SIG-M5 (cell line): ENCODE results near the gene DYNC2I2.
"Not testable (repeated sequence)": the region's sequence is repeated elsewhere in the genome, so short reads cannot be mapped to it uniquely, and the experiment has no call there.

ENCODE experiments used
- DNase-seq: peaks from one replicate; lab custom pipeline; 2025; lab: John Stamatoyannopoulos, UW

The DYNC2I2 gene

GRCh38 chr9:128615571-128615970 lies 41.1 kb downstream of the DYNC2I2 start:
- DNase-seq: no peak

- no peak for DNase-seq
Observed at GRCh38 chr9:128614728-128615127, 41.9 kb downstream of the DYNC2I2 start.

GRCh38 chr9:128611600-128612394 lies 44.9 kb downstream of the DYNC2I2 start:
- DNase-seq: no peak

GRCh38 chr9:128610897-128611296 lies 45.8 kb downstream of the DYNC2I2 start:
- DNase-seq: no peak

- no peak for DNase-seq
Observed at GRCh38 chr9:128607642-128608350, 48.9 kb downstream of the DYNC2I2 start.

GRCh38 chr9:128603697-128604096 lies 53.0 kb downstream of the DYNC2I2 start:
- no peak for DNase-seq

GRCh38 chr9:128600099-128600498 lies 56.5 kb downstream of the DYNC2I2 start:
- no peak for DNase-seq

- DNase-seq: no peak
Observed at GRCh38 chr9:128595471-128595870, 61.2 kb downstream of the DYNC2I2 start.

- DNase-seq: no peak
Observed at GRCh38 chr9:128593856-128594255, 62.8 kb downstream of the DYNC2I2 start.

- DNase-seq: no peak
Observed at GRCh38 chr9:128593039-128593438, 63.6 kb downstream of the DYNC2I2 start.

GRCh38 chr9:128588581-128589233 lies 67.9 kb downstream of the DYNC2I2 start:
- DNase-seq: no peak

- no peak for DNase-seq
Observed at GRCh38 chr9:128587453-128587852, 69.2 kb downstream of the DYNC2I2 start.

- not testable (repeated sequence) for DNase-seq
Observed at GRCh38 chr9:128586934-128587333, 69.7 kb downstream of the DYNC2I2 start.

GRCh38 chr9:128585155-128585554 lies 71.5 kb downstream of the DYNC2I2 start:
- not testable (repeated sequence) for DNase-seq
